Psoas muscle (tissue), 8 donors: Measurements from ENCODE around the gene CRACR2B. TPM values are rescaled to one million over a fixed set of nuclear protein-coding genes. Genes with fewer than 3 reads are reported as not detected.

Experiments used
- ATAC-seq, 4 donors: fragments of 200-7000 bp; cut with Tn5 transposase; one replicate each; pipeline ENCODE4 v1.9.1; 2020; ENCODE audit warnings: moderate library complexity in 3 of 4, mild to moderate bottlenecking in 2 of 4
- DNase-seq, 2 donors: peaks; one replicate each; pipeline ENCODE4 v3.0.0-alpha.2; 2020
- H3K27ac ChIP-seq: fragments of 200-600 bp; one replicate; pipeline ENCODE4 v1.8.0; 2022
- H3K27me3 ChIP-seq, 3 donors: fragments of 200-600 bp in 1 of 3; one replicate each; pipeline versions ENCODE4 v1.6.1 to v1.8.0; 2013 to 2022; ENCODE audit warnings: low read length in 2 of 3, mild to moderate bottlenecking in 2 of 3, moderate library complexity in 1 of 3; ENCODE audit not compliant: insufficient read depth in 3 of 3
- H3K36me3 ChIP-seq, 2 donors: fragments of 200-600 bp in 1 of 2; one replicate each; pipeline versions ENCODE4 v1.6.1 to v1.8.0; 2013 to 2022; ENCODE audit warnings: low read depth in 1 of 2, mild to moderate bottlenecking in 1 of 2, moderate library complexity in 1 of 2; ENCODE audit not compliant: insufficient read depth in 1 of 2
- H3K4me1 ChIP-seq: fragments of 200-600 bp; one replicate; pipeline ENCODE4 v1.8.0; 2022
- H3K4me3 ChIP-seq: fragments of 200-600 bp; one replicate; pipeline ENCODE4 v1.8.0; 2022; ENCODE audit warnings: mild to moderate bottlenecking
- H3K9me3 ChIP-seq: fragments of 200-600 bp; one replicate; pipeline ENCODE4 v1.8.0; 2022
- WGBS, 3 donors: extraction: QIAGEN DNeasy Blood & Tissue Kit; methylation state at CpG; one replicate each; pipeline versions ENCODE4 v1.1.6 to v1.1.7; 2013; 5-methylcytosine and 5-hydroxymethylcytosine counted together
- intact Hi-C, 2 donors: fragments of 100-400 bp; cut with DNase I; formaldehyde crosslinking; loops; one replicate each; pipeline versions ENCODE4 v1.11.0 to v1.14.2; 2022
- polyA plus RNA-seq, 3 donors: library from polyadenylated mRNA; stranded (reverse); fragments of 200-250 nt; gene quantifications; one replicate each; pipeline ENCODE4 v1.2.3, GENCODE V29; 2013
- total RNA-seq, 4 donors: library from RNA; stranded (reverse); fragmentation: NEBNext Ultra II Directional in 2 of 4; extraction: Animal tissue kit (Norgen Biotek cat#: 25700) in 2 of 4; gene quantifications; one replicate each; pipeline versions ENCODE4 v1.2.1 to v1.2.4, GENCODE V29; 2021 to 2023
- TF ChIP-seq, protein P1 (sequence below): fragments of 200-600 bp; IDR thresholded peaks from one replicate; pipeline ENCODE4 v1.8.0; 2022; ENCODE audit warnings: antibody characterized with exemption
- donor health status: healthy with polysubstance abuse.
- donor health status: DM: no; HTN: no; CAD: no; lungs with moderate emphysema.
- donor health status: Bipolar disorder and iron deficiency.
- donor health status: healthy.
- donor health status: DM: yes; HTN: yes; CAD: no.
- donor health status: DM: no; HTN: no; CAD: no.
- donor health status: DM: no; HTN: no; CAD: no.
- donor health status: DM: yes; HTN: yes; CAD: no.

Gene CRACR2B
- total and polyA plus RNA-seq, 7 donors, result 1.9 to 8.9 (median 2.8) TPM

DNA sequence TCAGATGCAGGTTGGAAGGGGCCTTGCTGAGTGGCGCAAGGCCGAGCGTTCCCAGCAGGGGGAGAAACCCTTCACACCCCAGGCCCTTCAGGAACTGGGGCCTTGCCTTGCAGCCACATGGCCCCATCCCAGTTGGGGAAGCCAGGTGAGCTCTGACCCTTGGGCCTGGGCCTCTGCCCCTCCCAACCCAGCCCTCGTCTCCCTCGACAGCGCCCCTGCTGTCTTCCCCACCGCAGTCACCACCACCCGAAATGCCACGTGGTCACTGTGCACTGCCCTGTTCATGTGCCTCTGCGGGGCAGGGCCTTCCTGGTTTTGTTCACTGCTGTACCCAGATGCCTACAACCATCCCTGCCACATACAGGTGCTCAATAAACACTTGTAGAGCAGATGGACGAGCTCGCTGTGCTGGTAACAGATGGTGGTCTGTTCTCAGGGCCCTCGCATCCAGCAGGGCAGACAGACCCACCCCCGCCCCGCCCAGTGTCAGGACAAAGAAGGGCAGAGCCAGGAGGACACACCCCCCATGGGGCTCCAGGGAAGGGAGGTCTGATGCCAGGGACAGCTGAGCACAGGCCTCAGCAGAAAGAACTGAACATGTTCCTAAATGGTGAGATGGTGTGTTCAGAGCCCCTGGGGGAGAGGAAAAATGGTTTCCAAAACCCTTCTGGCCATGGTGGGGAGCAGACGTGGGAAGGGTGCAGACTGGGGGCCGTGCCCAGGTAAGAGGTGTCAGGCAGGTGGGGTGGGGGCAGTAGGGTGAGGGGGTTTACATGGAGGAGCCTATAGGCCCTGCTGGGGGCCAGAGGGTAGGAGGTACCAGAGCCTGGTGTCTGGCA lies 10.9 kb downstream of the CRACR2B start:
- TF ChIP-seq, protein P1, sequence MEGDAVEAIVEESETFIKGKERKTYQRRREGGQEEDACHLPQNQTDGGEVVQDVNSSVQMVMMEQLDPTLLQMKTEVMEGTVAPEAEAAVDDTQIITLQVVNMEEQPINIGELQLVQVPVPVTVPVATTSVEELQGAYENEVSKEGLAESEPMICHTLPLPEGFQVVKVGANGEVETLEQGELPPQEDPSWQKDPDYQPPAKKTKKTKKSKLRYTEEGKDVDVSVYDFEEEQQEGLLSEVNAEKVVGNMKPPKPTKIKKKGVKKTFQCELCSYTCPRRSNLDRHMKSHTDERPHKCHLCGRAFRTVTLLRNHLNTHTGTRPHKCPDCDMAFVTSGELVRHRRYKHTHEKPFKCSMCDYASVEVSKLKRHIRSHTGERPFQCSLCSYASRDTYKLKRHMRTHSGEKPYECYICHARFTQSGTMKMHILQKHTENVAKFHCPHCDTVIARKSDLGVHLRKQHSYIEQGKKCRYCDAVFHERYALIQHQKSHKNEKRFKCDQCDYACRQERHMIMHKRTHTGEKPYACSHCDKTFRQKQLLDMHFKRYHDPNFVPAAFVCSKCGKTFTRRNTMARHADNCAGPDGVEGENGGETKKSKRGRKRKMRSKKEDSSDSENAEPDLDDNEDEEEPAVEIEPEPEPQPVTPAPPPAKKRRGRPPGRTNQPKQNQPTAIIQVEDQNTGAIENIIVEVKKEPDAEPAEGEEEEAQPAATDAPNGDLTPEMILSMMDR, result no peak
- Histone ChIP-seq H3K4me3 (no peak overlapping the region), H3K27ac (peak overlapping the region; percentile 36), H3K36me3 (peaks cover 3 to 55% of the 10 kb centered on the region in 2 donors), H3K9me3 (no peaks in the 10 kb centered on the region), H3K4me1 (peaks cover 44% of the 10 kb centered on the region), H3K27me3 (no peaks in the 10 kb centered on the region)
- intact Hi-C loops, result no loop called here
- DNase-seq (no peak), ATAC-seq (no peak)
- WGBS, 3 donors, result 35 to 47% (median 45%) methylated on average over 17 of the region's 17 CpGs

DNA sequence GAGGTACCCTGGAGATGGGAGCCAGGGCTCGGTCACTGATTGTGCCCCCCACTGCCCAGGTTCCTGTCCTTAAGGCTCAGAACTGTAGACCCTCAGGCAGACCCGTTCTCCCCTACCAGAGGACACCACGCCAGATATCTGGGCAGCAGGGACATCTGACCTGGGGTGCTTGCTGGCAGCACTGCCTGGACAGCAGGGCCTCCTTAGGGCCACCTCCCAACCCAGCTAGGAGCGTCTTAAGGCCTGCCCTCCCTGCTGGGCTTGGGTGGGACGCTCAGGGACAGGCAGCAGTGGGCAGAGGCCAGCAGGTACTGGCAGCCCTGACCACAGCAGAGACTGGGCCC lies 11.5 kb downstream of the CRACR2B start:
- Histone ChIP-seq H3K36me3 (peaks cover 3 to 55% of the 10 kb centered on the region in 2 donors), H3K9me3 (no peaks in the 10 kb centered on the region), H3K4me3 (no peak overlapping the region), H3K27ac (no peak overlapping the region), H3K4me1 (peaks cover 48% of the 10 kb centered on the region), H3K27me3 (no peaks in the 10 kb centered on the region)
- WGBS, 3 donors, result 76 to 88% (median 76%) methylated on average over 5 of the region's 5 CpGs
- no peak for ATAC-seq
- DNase-seq, result no peak
- intact Hi-C loops, result no loop called here
- TF ChIP-seq, protein P1, result no peak

DNA sequence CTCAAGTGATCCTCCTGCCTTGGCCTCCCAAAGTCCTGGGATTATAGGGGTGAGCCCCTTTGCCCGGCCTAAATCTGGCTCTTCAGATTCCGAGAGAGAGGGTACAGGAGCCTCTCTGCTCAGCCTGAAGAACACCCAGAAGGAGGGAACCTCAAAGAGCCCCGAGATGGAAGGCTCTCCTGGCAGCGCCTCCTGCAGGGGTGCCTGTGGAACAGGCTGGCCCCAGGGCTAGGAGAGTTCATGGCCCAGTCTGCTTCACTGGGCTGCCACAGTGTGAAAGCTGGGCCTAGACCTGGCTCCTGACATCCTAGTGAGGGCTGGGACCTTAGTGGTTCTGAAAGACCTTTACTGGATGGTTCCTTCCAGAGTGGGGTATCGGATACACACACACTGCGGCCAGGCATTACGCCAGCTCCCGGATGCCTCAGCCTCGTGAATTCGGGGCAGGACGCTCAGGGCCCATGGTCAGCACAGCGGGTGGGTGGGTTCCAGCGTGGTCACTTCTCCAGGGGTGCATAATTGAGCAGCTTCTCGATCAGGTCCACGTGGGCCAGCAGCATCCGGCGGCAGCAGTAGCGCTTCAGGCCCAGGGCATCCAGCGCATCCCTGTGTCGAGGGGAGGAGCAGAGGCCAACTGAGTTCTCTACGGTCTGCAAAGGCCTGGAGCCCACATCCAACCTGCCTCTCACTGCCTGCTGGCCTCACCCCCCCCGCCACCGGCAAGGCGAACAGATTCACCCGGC lies 12.3 kb downstream of the CRACR2B start:
- H3K9me3 ChIP-seq, result no peaks in the 10 kb centered on the region
- no peaks in the 10 kb centered on the region for H3K27me3 ChIP-seq
- WGBS, 3 donors, result 61 to 76% (median 67%) methylated on average over 24 to 25 of the region's 25 CpGs
- peaks cover 48% of the 10 kb centered on the region for H3K4me1 ChIP-seq
- H3K27ac ChIP-seq, result peak overlapping the region; percentile 2
- H3K4me3 ChIP-seq, result peak overlapping the region; percentile 93
- intact Hi-C loops, result no loop called here
- ATAC-seq, result no peak
- H3K36me3 ChIP-seq, result peaks cover 3 to 55% of the 10 kb centered on the region in 2 donors
- DNase-seq, result no peak
- TF ChIP-seq, protein P1, result no peak

DNA sequence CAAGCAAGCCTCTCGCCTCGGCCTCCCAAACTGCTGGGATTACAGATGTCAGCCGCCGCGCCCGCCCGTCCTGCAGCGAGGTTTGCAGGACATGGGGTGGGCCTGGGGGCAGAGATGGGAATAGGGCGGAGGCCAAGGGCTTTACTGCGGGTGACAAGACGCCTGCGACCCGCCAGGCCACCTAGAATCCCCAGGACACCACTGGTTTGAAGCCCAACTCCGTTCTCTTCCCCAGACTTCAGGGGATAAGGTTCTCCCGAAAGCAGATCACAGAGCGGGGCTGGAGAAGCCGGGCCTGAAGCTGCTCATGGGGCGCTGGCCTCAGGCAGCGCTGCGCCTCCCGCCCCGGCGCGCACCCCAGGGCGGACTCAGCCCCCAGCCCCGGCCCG lies 14.3 kb downstream of the CRACR2B start:
- DNase-seq, result no peak
- peak; percentile 13 to 35 (median 26) for ATAC-seq
- intact Hi-C loops, result no loop called here

More for the DNA sequence above, 14.3 kb downstream of the CRACR2B start:
- H3K4me1 ChIP-seq, result peaks cover 41% of the 10 kb centered on the region
- H3K27me3 ChIP-seq, result no peaks in the 10 kb centered on the region
- H3K36me3 ChIP-seq, result peaks cover 3 to 42% of the 10 kb centered on the region in 2 donors
- WGBS, 3 donors, result 0% methylated on average over 20 to 27 of the region's 27 CpGs
- TF ChIP-seq, protein P1, result no peak
- no peaks in the 10 kb centered on the region for H3K9me3 ChIP-seq
- peak overlapping the region; percentile 93 for H3K4me3 ChIP-seq
- peak overlapping the region; percentile 94 for H3K27ac ChIP-seq
